Adrenal gland (tissue), 12 donors: ENCODE data around the gene CYP19A1. TPM values are rescaled to one million over a fixed set of nuclear protein-coding genes. Genes with fewer than 3 reads are reported as not detected.

Experiments
- DNase-seq, 7 donors: peaks; one replicate each; pipeline ENCODE4 v3.0.0-alpha.2; 2019 to 2020
- H3K27ac ChIP-seq, 5 donors: fragments of 200-600 bp; sonication (generic) in 4 of 5; 1 replicate in 3 of 5; 2 replicates in 2 of 5; pipeline versions ENCODE4 v1.5.1 to v1.8.0; 2016 to 2020; ENCODE audit warnings: mild to moderate bottlenecking in 1 of 5
- H3K27me3 ChIP-seq: fragments of 200-600 bp; 2 replicates; pipeline ENCODE4 v1.8.0; 2021
- H3K36me3 ChIP-seq, 2 donors: fragments of 200-600 bp; replicated peaks in 1 of 2; 1 replicate in 1 of 2; 2 replicates in 1 of 2; pipeline versions ENCODE4 v1.5.1 to v1.8.0; 2018 to 2022
- H3K4me1 ChIP-seq, 2 donors: fragments of 200-600 bp; replicated peaks in 1 of 2; 1 replicate in 1 of 2; 2 replicates in 1 of 2; pipeline versions ENCODE4 v1.5.1 to v1.8.0; 2018 to 2021
- H3K4me3 ChIP-seq, 4 donors: fragments of 200-600 bp; sonication (generic) in 3 of 4; one replicate each; pipeline ENCODE4 v1.5.1; 2016 to 2018
- H3K9me3 ChIP-seq, 3 donors: fragments of 200-600 bp; sonication (generic) in 1 of 3; replicated peaks in 1 of 3; 1 replicate in 2 of 3; 2 replicates in 1 of 3; pipeline versions ENCODE4 v1.5.1 to v1.8.0; 2016 to 2021
- POLR2A ChIP-seq, 2 donors: fragments of 450-650 bp; IDR thresholded peaks; one replicate each; pipeline ENCODE4 v1.6.1; 2017; ENCODE audit warnings: antibody characterized with exemption in 2 of 2, mild to moderate bottlenecking in 2 of 2, moderate library complexity in 1 of 2
- WGBS, 4 donors: extraction: QIAGEN DNeasy Blood & Tissue Kit in 2 of 4; methylation state at CpG; one replicate each; pipeline versions ENCODE4 v1.1.5 to v1.1.7; 2013 to 2017; 5-methylcytosine and 5-hydroxymethylcytosine counted together
- intact Hi-C, 2 donors: fragments of 100-400 bp; cut with DNase I; formaldehyde crosslinking; loops; one replicate each; pipeline versions ENCODE4 v1.14.1 to v1.15.0; 2022 to 2023
- polyA plus RNA-seq, 3 donors: library from polyadenylated mRNA; stranded (reverse); fragments of 200-250 nt in 2 of 3; fragments of 350-450 nt in 1 of 3; fragmentation: Illumina TruSeq in 1 of 3; extraction: RNeasy Lipid Tissue Mini Kit (QIAGEN cat#74804) in 1 of 3; gene quantifications; one replicate each; pipeline ENCODE4 v1.2.3, GENCODE V29; 2013 to 2014
- total RNA-seq, 9 donors: library from RNA; depleted of rRNA in 4 of 9; stranded (reverse); fragments of >200 nt in 4 of 9; fragments of 120-200 nt in 1 of 9; fragmentation: NEBNext Ultra II Directional in 1 of 9; extraction: Animal tissue kit (Norgen Biotek cat#: 25700) in 1 of 9; gene quantifications; one replicate each; pipeline versions ENCODE4 v1.1.0 to v1.2.4, GENCODE V29; 2013 to 2023
- TF ChIP-seq, protein P1 (sequence below), 6 experiments: fragments of 450-650 bp in 4 of 6; fragments of 200-600 bp in 2 of 6; sonication (generic) in 1 of 6; IDR thresholded peaks; 1 replicate in 5 of 6; 2 replicates in 1 of 6; pipeline versions ENCODE4 v1.5.1 to v1.8.0; 2016 to 2021; ENCODE audit warnings: antibody characterized with exemption in 6 of 6, mild to moderate bottlenecking in 2 of 6, moderate library complexity in 1 of 6
- donor health status: healthy with polysubstance abuse.
- donor health status: Bipolar disorder and iron deficiency.
- donor health status: DM: yes; HTN: yes; CAD: no.
- donor health status: DM: no; HTN: no; CAD: no.
- donor health status: DM: no; HTN: no; CAD: no.
- donor health status: DM: yes; HTN: yes; CAD: no.

Gene CYP19A1
- total and polyA plus RNA-seq, 12 donors, result 0.41 to 21.6 (median 1.3) TPM

GRCh38 chr15:51312166-51313073, 26.0 kb downstream of the CYP19A1 start:
- WGBS, 4 donors, result 80 to 83% (median 80%) methylated on average over 8 of the region's 8 CpGs
- no peak for DNase-seq
- H3K4me3 ChIP-seq, result no peak overlapping the region
- intact Hi-C loops, result no loop called here
- H3K9me3 ChIP-seq, result no peaks in the 10 kb centered on the region
- no peaks in the 10 kb centered on the region for H3K27me3 ChIP-seq
- no peaks in the 10 kb centered on the region for H3K36me3 ChIP-seq
- no peak for TF ChIP-seq POLR2A (IDR thresholded peaks at IDR 0.05)
- TF ChIP-seq, protein P1, sequence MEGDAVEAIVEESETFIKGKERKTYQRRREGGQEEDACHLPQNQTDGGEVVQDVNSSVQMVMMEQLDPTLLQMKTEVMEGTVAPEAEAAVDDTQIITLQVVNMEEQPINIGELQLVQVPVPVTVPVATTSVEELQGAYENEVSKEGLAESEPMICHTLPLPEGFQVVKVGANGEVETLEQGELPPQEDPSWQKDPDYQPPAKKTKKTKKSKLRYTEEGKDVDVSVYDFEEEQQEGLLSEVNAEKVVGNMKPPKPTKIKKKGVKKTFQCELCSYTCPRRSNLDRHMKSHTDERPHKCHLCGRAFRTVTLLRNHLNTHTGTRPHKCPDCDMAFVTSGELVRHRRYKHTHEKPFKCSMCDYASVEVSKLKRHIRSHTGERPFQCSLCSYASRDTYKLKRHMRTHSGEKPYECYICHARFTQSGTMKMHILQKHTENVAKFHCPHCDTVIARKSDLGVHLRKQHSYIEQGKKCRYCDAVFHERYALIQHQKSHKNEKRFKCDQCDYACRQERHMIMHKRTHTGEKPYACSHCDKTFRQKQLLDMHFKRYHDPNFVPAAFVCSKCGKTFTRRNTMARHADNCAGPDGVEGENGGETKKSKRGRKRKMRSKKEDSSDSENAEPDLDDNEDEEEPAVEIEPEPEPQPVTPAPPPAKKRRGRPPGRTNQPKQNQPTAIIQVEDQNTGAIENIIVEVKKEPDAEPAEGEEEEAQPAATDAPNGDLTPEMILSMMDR (IDR thresholded peaks at IDR 0.05), result no peak
- H3K27ac ChIP-seq, result no peak overlapping the region
- peaks cover 0 to 8% of the 10 kb centered on the region in 2 donors for H3K4me1 ChIP-seq

DNA sequence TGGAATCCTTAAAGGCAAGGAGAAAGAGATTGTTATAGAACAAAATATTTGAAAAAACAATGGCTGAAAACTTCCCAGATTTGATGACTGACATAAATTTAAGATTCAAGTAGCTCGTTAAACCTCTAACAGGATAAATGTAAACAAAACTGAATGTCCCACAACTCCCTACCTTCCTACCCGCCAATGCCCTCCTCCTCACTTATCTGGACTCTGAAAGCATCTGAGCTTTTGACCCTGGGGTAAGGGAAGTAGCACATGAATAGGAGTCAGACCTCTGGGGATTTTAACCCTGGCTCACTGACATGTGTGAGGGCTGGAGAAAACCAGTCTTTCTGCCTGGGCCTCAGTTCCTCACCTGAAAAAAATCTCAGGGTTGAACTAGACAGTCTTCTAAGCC, 26.9 kb downstream of the CYP19A1 start:
- no peak overlapping the region for H3K27ac ChIP-seq
- intact Hi-C loops, result no loop called here
- H3K27me3 ChIP-seq, result no peaks in the 10 kb centered on the region
- no peak for TF ChIP-seq POLR2A (IDR thresholded peaks at IDR 0.05)
- TF ChIP-seq, protein P1 (IDR thresholded peaks at IDR 0.05), result no peak
- H3K4me3 ChIP-seq, result no peak overlapping the region
- H3K4me1 ChIP-seq, result peaks cover 0 to 8% of the 10 kb centered on the region in 2 donors
- no peaks in the 10 kb centered on the region for H3K9me3 ChIP-seq
- H3K36me3 ChIP-seq, result no peaks in the 10 kb centered on the region
- 79 to 84% (median 80%) methylated on average over 2 of the region's 2 CpGs for WGBS, 4 donors
- no peak for DNase-seq

GRCh38 chr15:51310064-51310463, 28.3 kb downstream of the CYP19A1 start:
- DNase-seq, result peak in 5 of 7 donors; percentile 26 to 47 (median 35)
- intact Hi-C loops, result no loop called here

GRCh38 chr15:51307811-51308210, 30.6 kb downstream of the CYP19A1 start:
- no peak for TF ChIP-seq POLR2A (IDR thresholded peaks at IDR 0.05)
- TF ChIP-seq, protein P1 (IDR thresholded peaks at IDR 0.05), result no peak
- Histone ChIP-seq H3K27me3 (no peaks in the 10 kb centered on the region), H3K27ac (no peak overlapping the region)

More at GRCh38 chr15:51310064-51310463, 28.3 kb downstream of the CYP19A1 start:
- no peaks in the 10 kb centered on the region for H3K9me3 ChIP-seq
- no peak for TF ChIP-seq POLR2A (IDR thresholded peaks at IDR 0.05)
- TF ChIP-seq, protein P1 (IDR thresholded peaks at IDR 0.05), result no peak
- no peak overlapping the region for H3K4me3 ChIP-seq
- H3K27me3 ChIP-seq, result no peaks in the 10 kb centered on the region
- no peaks in the 10 kb centered on the region for H3K36me3 ChIP-seq
- WGBS, 4 donors, result 47 to 84% (median 57%) methylated on average over 2 of the region's 2 CpGs
- H3K4me1 ChIP-seq, result peaks cover 0 to 8% of the 10 kb centered on the region in 2 donors
- peak overlapping the region in 3 of 5 donors; percentile 40 to 55 (median 54) for H3K27ac ChIP-seq

More at GRCh38 chr15:51307811-51308210, 30.6 kb downstream of the CYP19A1 start:
- H3K4me1 ChIP-seq, result peaks cover 0 to 8% of the 10 kb centered on the region in 2 donors
- DNase-seq, result peak in 3 of 7 donors; percentile 22 to 35 (median 30)
- no peak overlapping the region for H3K4me3 ChIP-seq
- 53 to 75% (median 66%) methylated on average over 3 of the region's 3 CpGs for WGBS, 4 donors
- intact Hi-C loops, result no loop called here
- no peaks in the 10 kb centered on the region for H3K36me3 ChIP-seq
- no peaks in the 10 kb centered on the region for H3K9me3 ChIP-seq
